Dermis microvascular lymphatic vessel endothelial cell (primary cell): ENCODE results near the gene OPRM1. TPM values are rescaled to one million over a fixed set of nuclear protein-coding genes. Genes with fewer than 3 reads are reported as not detected.

ENCODE experiments used
- DNase-seq, 2 donors: peaks; one replicate each; pipeline versions ENCODE4 v3.0.0 to v3.0.0-alpha.2; 2010; ENCODE audit warnings: low read depth in 2 of 2
- total RNA-seq: library from RNA; depleted of rRNA; stranded (reverse); fragments of >200 nt; gene quantifications from 2 replicates; pipeline ENCODE4 v1.2.1, GENCODE V29; 2014

The OPRM1 gene
- total RNA-seq, 1 donor from 2014 or later: not detected

- no peak for DNase-seq
Measured at GRCh38 chr6:154202958-154203357, 163.9 kb downstream of the OPRM1 start.

DNA sequence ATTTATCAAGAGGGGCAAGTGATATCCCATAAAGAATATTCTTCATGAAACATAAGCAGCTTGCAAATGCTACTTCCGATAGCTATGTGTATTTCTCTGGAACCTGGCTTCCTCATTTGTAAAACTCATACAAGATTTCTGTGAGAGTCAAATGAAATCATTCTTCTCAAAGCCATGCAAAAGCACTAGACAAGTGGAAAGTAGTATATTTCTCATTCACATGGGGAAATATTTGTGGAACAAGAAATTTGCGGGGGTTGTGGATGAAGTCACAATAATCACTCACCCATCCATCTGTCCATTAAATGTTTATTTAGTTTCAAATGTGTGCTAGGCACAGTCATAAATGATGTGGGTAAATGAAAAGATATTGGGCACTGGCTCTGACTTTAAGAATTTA, 167.1 kb downstream of the OPRM1 start:
- DNase-seq: no peak

DNA sequence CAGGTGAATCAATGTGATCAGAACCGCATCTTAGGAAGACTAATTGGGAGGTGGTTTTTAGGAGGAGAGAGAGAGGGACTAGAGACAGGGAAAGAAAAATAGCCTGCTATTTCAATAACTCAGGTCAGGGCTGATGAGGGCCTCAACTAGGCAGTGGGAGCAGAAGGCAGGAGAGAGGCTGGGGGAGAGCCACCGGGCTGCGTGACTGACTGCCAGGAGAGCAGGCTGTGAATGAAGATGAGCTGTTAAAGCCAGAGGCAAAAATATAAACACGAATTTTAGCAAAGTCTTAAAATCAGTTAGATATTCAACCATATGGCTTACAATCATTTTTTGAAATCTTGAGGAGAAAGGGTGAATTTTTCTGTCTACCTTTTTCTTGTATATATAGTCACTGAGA, 168.0 kb downstream of the OPRM1 start:
- no peak for DNase-seq

- DNase-seq: no peak
Measured at GRCh38 chr6:154209555-154209954, 170.5 kb downstream of the OPRM1 start.

GRCh38 chr6:154210678-154211077, 171.6 kb downstream of the OPRM1 start:
- DNase-seq: no peak

DNA sequence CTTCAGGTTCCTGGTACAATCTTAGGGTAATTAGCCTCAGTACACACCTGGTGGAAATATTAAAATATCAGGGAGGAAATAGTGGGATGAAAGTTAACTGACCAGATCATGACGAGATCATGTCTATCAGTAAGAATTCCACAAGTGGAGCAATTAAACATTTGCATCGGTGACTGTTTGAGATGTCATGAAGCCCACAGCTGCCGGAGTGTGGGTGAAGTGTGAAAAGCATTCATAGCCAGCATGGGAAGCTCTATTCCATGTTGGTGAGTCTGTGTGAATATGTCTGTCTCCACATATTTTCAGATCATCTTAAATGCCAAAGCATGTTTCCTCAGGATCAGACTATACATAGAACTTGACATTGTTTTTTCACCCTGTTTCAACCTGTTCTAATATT, 174.7 kb downstream of the OPRM1 start:
- no peak for DNase-seq

DNA sequence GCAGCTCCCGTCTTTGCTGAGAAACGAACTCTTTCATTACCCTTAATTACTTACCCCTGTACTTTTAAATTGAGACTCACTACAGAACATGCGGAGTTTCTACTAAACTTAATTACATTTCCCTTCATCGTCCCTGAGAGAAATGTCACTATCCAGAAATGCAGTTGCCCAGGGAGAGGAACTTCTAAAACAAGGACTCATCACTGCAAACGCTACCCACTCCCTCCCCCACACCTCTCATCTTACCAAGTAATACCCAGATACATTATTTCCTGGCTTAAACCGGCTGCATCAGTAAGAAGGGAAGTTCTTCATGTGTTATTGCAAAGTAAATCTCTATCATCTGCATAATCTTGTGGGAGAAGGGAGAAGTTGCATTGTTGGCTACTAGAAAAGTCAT, 179.3 kb downstream of the OPRM1 start:
- DNase-seq: no peak

DNA sequence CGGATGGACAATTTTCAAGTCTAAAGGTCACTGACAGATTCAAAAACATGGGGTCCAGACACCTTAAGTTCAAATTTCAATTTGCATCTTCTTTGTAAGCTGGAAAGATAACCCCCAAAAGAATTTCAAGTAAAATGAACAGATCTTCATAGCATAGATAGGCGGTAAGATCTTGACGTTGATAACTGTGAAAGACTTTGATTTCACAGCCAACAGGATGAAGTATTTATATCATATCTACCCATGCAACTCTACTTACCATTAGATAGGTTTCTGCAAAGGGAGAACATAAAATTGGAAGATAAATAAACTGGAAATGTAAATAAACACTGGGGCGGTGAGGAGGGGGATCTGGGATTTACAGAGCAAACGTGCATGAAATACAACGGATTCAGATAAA, 179.7 kb downstream of the OPRM1 start:
- no peak for DNase-seq

DNA sequence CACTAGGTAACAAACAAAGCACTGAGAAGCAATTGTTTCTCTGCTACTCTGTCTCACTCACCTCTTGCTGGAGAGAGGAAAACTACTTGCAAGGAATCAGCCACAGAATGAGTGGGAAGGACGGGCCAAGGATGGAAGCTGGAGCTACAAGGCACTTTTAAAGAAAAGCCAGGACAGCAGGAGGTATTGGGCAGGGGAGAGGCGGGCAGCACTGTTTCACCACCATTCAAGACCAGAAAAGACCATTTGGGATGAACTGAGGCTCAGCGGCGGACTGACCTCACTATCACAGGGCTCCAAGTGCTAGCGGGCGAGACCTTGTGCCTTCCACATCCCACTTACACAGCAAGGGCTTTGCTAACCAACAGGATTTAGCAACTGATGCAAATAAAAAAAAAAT, 180.2 kb downstream of the OPRM1 start:
- no peak for DNase-seq

- no peak for DNase-seq
Measured at GRCh38 chr6:154222716-154223115, 183.7 kb downstream of the OPRM1 start.

DNA sequence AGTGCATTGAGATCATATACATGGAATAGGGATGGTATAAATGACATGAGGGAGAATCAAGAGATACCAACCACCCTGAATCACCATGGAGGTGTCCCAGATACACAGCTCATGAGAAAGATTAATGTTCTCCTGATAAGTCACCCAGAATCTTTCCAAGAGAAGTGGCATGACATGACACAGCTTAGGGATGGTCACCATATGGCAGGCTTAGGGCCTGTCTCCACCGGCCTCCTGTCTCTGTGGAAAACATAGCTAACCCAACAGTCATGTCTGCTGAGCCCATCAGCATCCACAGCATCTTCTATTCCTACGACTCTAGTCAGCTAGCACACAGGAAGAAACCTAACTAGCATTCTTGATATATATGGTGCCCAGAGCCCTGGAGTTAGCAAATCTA, 184.3 kb downstream of the OPRM1 start:
- DNase-seq: no peak

DNA sequence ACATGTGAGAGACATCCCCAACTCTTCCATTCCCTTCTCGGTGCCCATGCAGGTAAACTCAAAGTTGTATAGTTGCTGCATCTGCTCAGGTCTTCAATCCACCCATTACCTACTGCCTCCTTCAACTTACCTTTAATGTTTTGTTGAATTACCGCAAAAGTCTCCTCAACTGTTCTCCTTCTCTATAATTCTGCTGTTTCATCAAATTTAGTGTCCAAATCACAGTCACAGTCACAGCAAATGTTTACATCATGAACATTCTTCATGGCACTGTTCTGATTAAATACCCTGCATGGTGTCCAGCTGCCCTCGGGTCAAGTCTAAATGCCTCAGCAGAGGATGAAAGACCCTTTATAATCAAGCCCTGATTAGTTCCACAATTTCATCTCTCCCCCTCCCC, 187.4 kb downstream of the OPRM1 start:
- DNase-seq: no peak

DNA sequence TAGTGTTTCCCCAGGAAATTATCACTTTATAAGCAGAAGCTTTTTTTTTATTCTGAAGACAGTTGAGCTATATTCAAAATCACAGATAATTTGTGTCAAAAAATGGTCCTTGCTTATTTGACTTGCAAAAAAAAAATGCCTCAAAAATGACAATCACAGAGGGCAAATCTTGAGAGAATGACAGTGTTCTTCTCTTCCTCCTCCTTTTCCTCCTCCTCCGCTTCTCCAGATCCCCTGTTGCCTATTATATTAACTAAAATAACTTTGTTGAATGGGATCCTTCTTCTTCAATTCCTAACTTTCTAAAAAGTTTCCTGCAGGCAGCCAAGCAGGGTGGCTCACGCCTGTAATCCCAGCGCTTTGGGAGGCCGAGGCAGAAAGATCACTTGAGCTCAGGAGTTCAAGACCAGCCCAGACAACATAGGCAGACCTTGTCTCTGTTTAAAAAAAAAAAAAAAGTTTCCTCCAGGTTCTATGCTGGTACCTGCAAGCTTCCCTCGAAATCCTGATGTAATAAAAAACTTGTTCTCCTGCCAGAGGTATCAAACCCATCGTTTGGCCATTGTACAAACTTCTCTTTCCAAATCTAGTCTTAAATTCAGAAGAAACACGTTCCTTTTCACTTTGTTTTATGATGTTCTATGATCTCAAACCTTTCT, 189.0 kb downstream of the OPRM1 start:
- no peak for DNase-seq

- no peak for DNase-seq
Measured at GRCh38 chr6:154228521-154228905, 189.5 kb downstream of the OPRM1 start.

- no peak for DNase-seq
Measured at GRCh38 chr6:154229786-154230185, 190.7 kb downstream of the OPRM1 start.

- no peak for DNase-seq
Measured at GRCh38 chr6:154230393-154230792, 191.4 kb downstream of the OPRM1 start.

GRCh38 chr6:154230910-154231595, 192.0 kb downstream of the OPRM1 start:
- DNase-seq: no peak

GRCh38 chr6:154232013-154232910, 193.2 kb downstream of the OPRM1 start:
- DNase-seq: no peak

DNA sequence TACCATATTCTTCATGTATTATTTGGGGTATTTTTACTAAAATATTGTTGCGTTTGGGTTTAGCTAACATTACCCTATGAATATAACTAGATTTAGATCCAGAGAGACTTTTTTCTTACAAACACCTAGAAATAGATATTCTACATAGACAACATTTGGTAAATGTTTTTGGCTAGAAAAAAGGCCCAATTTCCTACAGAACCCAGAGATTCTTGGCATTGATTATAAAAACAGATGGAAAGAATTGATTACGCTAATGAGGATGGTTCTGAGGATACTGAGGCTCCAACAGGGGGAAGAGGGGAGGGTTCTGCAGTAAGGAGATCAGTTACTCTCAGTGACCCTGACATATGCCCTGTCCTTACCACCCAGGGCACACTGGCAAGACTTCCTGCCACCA, 194.3 kb downstream of the OPRM1 start:
- DNase-seq: no peak

DNA sequence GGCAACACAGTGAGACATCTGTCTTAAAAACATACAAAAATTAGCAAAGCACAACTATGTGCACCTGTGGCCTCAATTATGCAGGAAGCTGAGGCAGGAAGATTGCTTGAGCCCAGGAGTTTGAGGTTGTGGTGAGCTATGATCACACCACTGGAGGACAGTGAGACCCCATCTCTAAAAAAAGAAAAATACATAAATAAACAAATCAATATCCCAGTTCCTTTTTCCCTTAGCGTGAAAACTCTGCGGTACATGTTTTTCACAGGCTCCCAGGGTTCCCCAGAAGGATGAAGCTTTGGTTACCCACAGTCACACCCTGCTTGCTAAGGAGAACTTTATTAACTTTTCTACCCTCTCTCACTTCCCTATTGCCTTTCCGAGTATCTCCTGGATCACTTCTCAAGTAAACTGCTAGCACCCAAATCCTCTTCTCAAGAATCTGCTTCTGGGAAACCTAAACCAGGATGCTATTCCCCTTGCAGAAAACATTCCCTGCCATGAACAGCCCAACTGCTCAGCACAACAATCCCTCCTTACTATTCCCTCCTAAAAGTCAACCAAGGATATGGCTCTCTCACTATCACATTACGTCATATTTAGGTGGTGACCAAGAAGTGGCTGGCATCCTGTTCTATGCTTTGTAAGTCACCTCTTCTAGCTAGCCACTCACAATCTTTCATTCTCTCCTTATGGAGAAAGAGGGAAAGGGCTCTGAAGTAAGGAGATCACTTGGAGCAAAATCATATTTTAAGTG, 195.2 kb downstream of the OPRM1 start:
- no peak for DNase-seq

DNA sequence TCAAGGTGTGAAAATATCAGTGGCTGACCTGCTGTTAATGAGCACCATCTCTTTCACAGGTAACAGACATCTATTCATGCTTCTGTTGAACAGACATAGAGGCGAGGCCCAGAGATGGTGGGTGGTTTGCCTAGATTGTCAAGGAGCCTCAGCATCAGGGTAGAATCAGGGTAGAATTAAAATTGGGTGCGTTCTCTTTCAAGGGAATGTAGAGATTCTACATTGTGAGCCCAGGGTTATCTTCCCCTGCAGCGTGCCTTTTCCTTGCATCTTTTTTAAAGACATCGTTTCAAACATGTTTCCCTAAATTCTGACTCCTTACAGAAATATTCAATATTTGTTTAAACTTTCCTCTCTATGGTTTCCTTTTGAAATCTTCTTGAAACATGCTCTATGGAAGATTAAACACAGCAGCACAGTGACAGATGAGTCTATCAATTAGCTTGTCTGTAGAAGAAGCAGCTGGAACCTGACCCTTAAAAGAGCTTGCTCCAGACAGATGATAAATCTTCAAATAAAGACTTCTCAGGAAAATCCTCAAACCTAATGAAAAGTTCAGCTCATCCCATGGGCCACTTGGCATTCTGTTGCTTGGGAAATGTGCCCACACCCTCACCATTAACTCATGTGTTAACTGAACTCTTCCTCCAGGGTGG, 197.7 kb downstream of the OPRM1 start:
- DNase-seq: no peak
